Measurements from ENCODE around the gene TMEM59L.

- TF ChIP-seq, protein P1, sequence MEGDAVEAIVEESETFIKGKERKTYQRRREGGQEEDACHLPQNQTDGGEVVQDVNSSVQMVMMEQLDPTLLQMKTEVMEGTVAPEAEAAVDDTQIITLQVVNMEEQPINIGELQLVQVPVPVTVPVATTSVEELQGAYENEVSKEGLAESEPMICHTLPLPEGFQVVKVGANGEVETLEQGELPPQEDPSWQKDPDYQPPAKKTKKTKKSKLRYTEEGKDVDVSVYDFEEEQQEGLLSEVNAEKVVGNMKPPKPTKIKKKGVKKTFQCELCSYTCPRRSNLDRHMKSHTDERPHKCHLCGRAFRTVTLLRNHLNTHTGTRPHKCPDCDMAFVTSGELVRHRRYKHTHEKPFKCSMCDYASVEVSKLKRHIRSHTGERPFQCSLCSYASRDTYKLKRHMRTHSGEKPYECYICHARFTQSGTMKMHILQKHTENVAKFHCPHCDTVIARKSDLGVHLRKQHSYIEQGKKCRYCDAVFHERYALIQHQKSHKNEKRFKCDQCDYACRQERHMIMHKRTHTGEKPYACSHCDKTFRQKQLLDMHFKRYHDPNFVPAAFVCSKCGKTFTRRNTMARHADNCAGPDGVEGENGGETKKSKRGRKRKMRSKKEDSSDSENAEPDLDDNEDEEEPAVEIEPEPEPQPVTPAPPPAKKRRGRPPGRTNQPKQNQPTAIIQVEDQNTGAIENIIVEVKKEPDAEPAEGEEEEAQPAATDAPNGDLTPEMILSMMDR (IDR thresholded peaks at IDR 0.05 in 8 of 11, conservative IDR thresholded peaks at IDR 0.05 in 3 of 11), result no peak
- no peak for TF ChIP-seq POLR2A (IDR thresholded peaks at IDR 0.05)
These were observed 36.3 kb upstream of the TMEM59L start for GRCh38 chr19:18576383-18576782.

Measured in spleen (tissue), 7 donors.